Measurements from ENCODE around the gene PPFIA3.

PPFIA3 gene

GRCh38 chr19:49165865-49166301 is 46.5 kb downstream of the PPFIA3 start:
- H3K4me2 ChIP-seq (ENCODE audit: low read depth, low read length): no peak overlapping the region
- peaks cover 70% of the 10 kb centered on the region for H3K27me3 ChIP-seq (replicated peaks; ENCODE audit: insufficient read depth, low read length)
- H3K79me2 ChIP-seq (ENCODE audit: low read length): no peaks in the 10 kb centered on the region
- no peaks in the 10 kb centered on the region for H3K9me2 ChIP-seq (replicated peaks; ENCODE audit: insufficient read depth, low read length)
- no peak for TF ChIP-seq CTCF (IDR thresholded peaks at IDR 0.05; ENCODE audit: low read length)
- no peak for TF ChIP-seq EZH2 (optimal IDR thresholded peaks at IDR 0.05; ENCODE audit: low read depth, low read length)
- TF ChIP-seq EZH2phosphoT487 (IDR thresholded peaks at IDR 0.05; ENCODE audit: low read length): no peak
- H3K27ac ChIP-seq (ENCODE audit: low read length): no peak overlapping the region
- H3F3A ChIP-seq (ENCODE audit: insufficient read depth, low read length): no peaks in the 10 kb centered on the region
- DNase-seq: no peak
- H3K36me3 ChIP-seq (replicated peaks; ENCODE audit: insufficient read depth, low read length): no peaks in the 10 kb centered on the region
- no peak overlapping the region for H3K9ac ChIP-seq (ENCODE audit: low read length)
- H3K4me1 ChIP-seq (ENCODE audit: low read length): no peaks in the 10 kb centered on the region
- H3K9me3 ChIP-seq (replicated peaks; ENCODE audit: insufficient read depth, low read length): no peaks in the 10 kb centered on the region
- H4K20me1 ChIP-seq (ENCODE audit: insufficient read depth, low read length): no peaks in the 10 kb centered on the region
- H3K4me3 ChIP-seq (ENCODE audit: low read length): no peak overlapping the region
- H2AFZ ChIP-seq (ENCODE audit: low read length): no peak overlapping the region

GRCh38 chr19:49167857-49168409 is 48.6 kb downstream of the PPFIA3 start:
- Histone ChIP-seq H3F3A (ENCODE audit: insufficient read depth, low read length) (no peaks in the 10 kb centered on the region), H4K20me1 (ENCODE audit: insufficient read depth, low read length) (no peaks in the 10 kb centered on the region), H3K9me2 (replicated peaks; ENCODE audit: insufficient read depth, low read length) (no peaks in the 10 kb centered on the region), H3K79me2 (ENCODE audit: low read length) (no peaks in the 10 kb centered on the region), H3K4me3 (ENCODE audit: low read length) (no peak overlapping the region), H3K4me2 (ENCODE audit: low read depth, low read length) (no peak overlapping the region), H3K36me3 (replicated peaks; ENCODE audit: insufficient read depth, low read length) (no peaks in the 10 kb centered on the region), H3K9ac (ENCODE audit: low read length) (no peak overlapping the region), H2AFZ (ENCODE audit: low read length) (no peak overlapping the region), H3K9me3 (replicated peaks; ENCODE audit: insufficient read depth, low read length) (no peaks in the 10 kb centered on the region), H3K4me1 (ENCODE audit: low read length) (no peaks in the 10 kb centered on the region), H3K27ac (ENCODE audit: low read length) (no peak overlapping the region), H3K27me3 (replicated peaks; ENCODE audit: insufficient read depth, low read length) (peaks cover 69% of the 10 kb centered on the region)
- no peak for TF ChIP-seq CTCF (IDR thresholded peaks at IDR 0.05; ENCODE audit: low read length)
- TF ChIP-seq EZH2phosphoT487 (IDR thresholded peaks at IDR 0.05; ENCODE audit: low read length): no peak
- no peak for TF ChIP-seq EZH2 (optimal IDR thresholded peaks at IDR 0.05; ENCODE audit: low read depth, low read length)
- DNase-seq: no peak

- no peak overlapping the region for H3K9ac ChIP-seq (ENCODE audit: low read length)
- no peak overlapping the region for H3K4me2 ChIP-seq (ENCODE audit: low read depth, low read length)
- TF ChIP-seq EZH2 (optimal IDR thresholded peaks at IDR 0.05; ENCODE audit: low read depth, low read length): no peak
- no peak for TF ChIP-seq EZH2phosphoT487 (IDR thresholded peaks at IDR 0.05; ENCODE audit: low read length)
- no peak for TF ChIP-seq CTCF (IDR thresholded peaks at IDR 0.05; ENCODE audit: low read length)
- no peaks in the 10 kb centered on the region for H3K9me3 ChIP-seq (replicated peaks; ENCODE audit: insufficient read depth, low read length)
- no peak for DNase-seq
- H2AFZ ChIP-seq (ENCODE audit: low read length): no peak overlapping the region
- no peaks in the 10 kb centered on the region for H3K4me1 ChIP-seq (ENCODE audit: low read length)
- no peaks in the 10 kb centered on the region for H3K79me2 ChIP-seq (ENCODE audit: low read length)
- H3K9me2 ChIP-seq (replicated peaks; ENCODE audit: insufficient read depth, low read length): no peaks in the 10 kb centered on the region
- no peaks in the 10 kb centered on the region for H3F3A ChIP-seq (ENCODE audit: insufficient read depth, low read length)
- no peaks in the 10 kb centered on the region for H3K36me3 ChIP-seq (replicated peaks; ENCODE audit: insufficient read depth, low read length)
- no peak overlapping the region for H3K4me3 ChIP-seq (ENCODE audit: low read length)
- H4K20me1 ChIP-seq (ENCODE audit: insufficient read depth, low read length): no peaks in the 10 kb centered on the region
- H3K27ac ChIP-seq (ENCODE audit: low read length): no peak overlapping the region
- H3K27me3 ChIP-seq (replicated peaks; ENCODE audit: insufficient read depth, low read length): peaks cover 73% of the 10 kb centered on the region
Measured at GRCh38 chr19:49168421-49168820, 49.1 kb downstream of the PPFIA3 start.
